IgD-negative memory B cell (primary cell): ENCODE measurements around the gene GDF11. TPM values are rescaled to one million over a fixed set of nuclear protein-coding genes. Genes with fewer than 3 reads are reported as not detected.

ENCODE experiments used
- polyA plus RNA-seq: library from polyadenylated mRNA; unstranded; fragments of 300-500 nt; fragmentation: Illumina TruSeq; gene quantifications from one replicate; pipeline ENCODE4 v1.2.3, GENCODE V29; 2021

GDF11 gene
- polyA plus RNA-seq, 1 donor from 2014 or later = 1.1 TPM

Other genes with a start within 250 kb of the GDF11 start
- not detected for gene OR6C4, start 193.5 kb upstream of the GDF11 start, polyA plus RNA-seq
- gene OR2AP1, start 170.7 kb upstream of the GDF11 start, polyA plus RNA-seq = not detected
- not detected for gene OR10P1, start 106.2 kb upstream of the GDF11 start, polyA plus RNA-seq
- 0.13 TPM for gene ITGA7, start 35.2 kb upstream of the GDF11 start, polyA plus RNA-seq
- 174 TPM for gene BLOC1S1, start 27.1 kb upstream of the GDF11 start, polyA plus RNA-seq
- 2.2 TPM for gene RDH5, start 22.7 kb upstream of the GDF11 start, polyA plus RNA-seq
- 171 TPM for gene CD63, start 14.1 kb upstream of the GDF11 start, polyA plus RNA-seq
- gene SARNP, start 74.6 kb downstream of the GDF11 start, polyA plus RNA-seq = 94.2 TPM
- 97.5 TPM for gene ORMDL2, start 74.9 kb downstream of the GDF11 start, polyA plus RNA-seq
- gene DNAJC14, start 86.5 kb downstream of the GDF11 start, polyA plus RNA-seq = 35.9 TPM
- gene MMP19, start 99.8 kb downstream of the GDF11 start, polyA plus RNA-seq = not detected
- gene PYM1, start 184.8 kb downstream of the GDF11 start, polyA plus RNA-seq = 76.5 TPM
- gene DGKA, start 188.0 kb downstream of the GDF11 start, polyA plus RNA-seq = 114 TPM
- 1.1 TPM for gene PMEL, start 222.9 kb downstream of the GDF11 start, polyA plus RNA-seq
- 8.9 TPM for gene CDK2, start 223.7 kb downstream of the GDF11 start, polyA plus RNA-seq
- gene RAB5B, start 231.0 kb downstream of the GDF11 start, polyA plus RNA-seq = 54.7 TPM